OCI-LY7 (cell line): ENCODE results near the gene ST6GALNAC6. TPM values are rescaled to one million over a fixed set of nuclear protein-coding genes. Genes with fewer than 3 reads are reported as not detected.

ENCODE experiments used
- BruUV-seq: library from RNA; stranded (reverse); fragments of 400-500 nt; replicated peaks from 2 replicates; lab custom pipeline; 2021; lab: Mats Ljungman, UMichigan
- CTCF ChIA-PET: fragments of 300-600 bp; sonication (Branson Sonifier 250); formaldehyde crosslinking; loops from one replicate; lab custom pipeline; 2022; ENCODE audit warnings: antibody characterized with exemption; ENCODE audit not compliant: unreplicated experiment; lab: Charles Lee
- POLR2A ChIA-PET: fragments of 300-600 bp; sonication (Branson Sonifier 250); formaldehyde crosslinking; loops from one replicate; lab custom pipeline; 2022; ENCODE audit warnings: antibody characterized with exemption; lab: Charles Lee
- DNase-seq: peaks from one replicate; pipeline ENCODE4 v3.0.0-alpha.2; 2015; ENCODE audit warnings: low spot score
- H2AFZ ChIP-seq: fragments of 200-600 bp; sonication (generic), shearing (Covaris generic); 2 replicates; pipeline ENCODE4 v1.6.1; 2014; ENCODE audit warnings: mild to moderate bottlenecking, antibody characterized with exemption, low read length, moderate library complexity
- H3K27ac ChIP-seq: fragments of 200-600 bp; sonication (generic); 2 replicates; pipeline ENCODE4 v1.5.1; 2014; ENCODE audit warnings: mixed run types, low read depth, mild to moderate bottlenecking, moderate library complexity, low read length, inconsistent platforms; ENCODE audit not compliant: poor library complexity, severe bottlenecking
- H3K36me3 ChIP-seq: fragments of 200-600 bp; sonication (generic); 2 replicates; pipeline ENCODE4 v1.6.1; 2014; ENCODE audit warnings: mild to moderate bottlenecking, antibody characterized with exemption, low read length, moderate library complexity, mixed read lengths; ENCODE audit not compliant: insufficient read depth
- H3K4me1 ChIP-seq: fragments of 200-600 bp; sonication (generic); 2 replicates; pipeline ENCODE4 v1.5.1; 2014; ENCODE audit warnings: mild to moderate bottlenecking, low read length; ENCODE audit not compliant: insufficient read depth, poor library complexity, severe bottlenecking
- H3K4me2 ChIP-seq: fragments of 200-600 bp; sonication (generic); 2 replicates; pipeline ENCODE4 v1.6.1; 2014; ENCODE audit warnings: mild to moderate bottlenecking, low read length
- H3K4me3 ChIP-seq: fragments of 200-600 bp; sonication (generic); 2 replicates; pipeline ENCODE4 v1.5.1; 2014; ENCODE audit warnings: mild to moderate bottlenecking, low read depth, low read length; ENCODE audit not compliant: poor library complexity, severe bottlenecking
- H3K79me2 ChIP-seq: fragments of 200-600 bp; sonication (generic); 2 replicates; pipeline ENCODE4 v1.6.1; 2016; ENCODE audit warnings: low read depth, mild to moderate bottlenecking, low read length, moderate library complexity, mixed read lengths; ENCODE audit not compliant: insufficient read depth
- H3K9me2 ChIP-seq: fragments of 200-600 bp; sonication (generic); 2 replicates; pipeline ENCODE4 v1.6.1; 2016; ENCODE audit warnings: mild to moderate bottlenecking, low read length, mixed read lengths; ENCODE audit not compliant: insufficient read depth
- H3K9me3 ChIP-seq: fragments of 200-600 bp; sonication (generic); 2 replicates; pipeline ENCODE4 v1.6.1; 2014; ENCODE audit warnings: mild to moderate bottlenecking, mixed run types, low read length, mixed read lengths
- H4K20me1 ChIP-seq: fragments of 200-600 bp; sonication (generic); 2 replicates; pipeline ENCODE4 v1.6.1; 2014; ENCODE audit warnings: mild to moderate bottlenecking, antibody characterized with exemption, low read length, moderate library complexity, mixed read lengths; ENCODE audit not compliant: insufficient read depth
- EZH2phosphoT487 ChIP-seq: fragments of 200-600 bp; sonication (generic); IDR thresholded peaks from 2 replicates; pipeline ENCODE4 v1.6.1; 2018; ENCODE audit warnings: low read depth, borderline replicate concordance, mild to moderate bottlenecking, mixed run types, antibody characterized with exemption, low read length, moderate library complexity, mixed read lengths
- intact Hi-C: fragments of 100-400 bp; cut with micrococcal nuclease; formaldehyde crosslinking; loops from one replicate; pipeline ENCODE4 v1.10.0; 2022; ENCODE audit not compliant: unreplicated experiment
- total RNA-seq, 2 experiments: library from RNA; depleted of rRNA in 1 of 2; stranded (reverse); fragments of >200 nt in 1 of 2; shearing (Covaris generic) in 1 of 2; gene quantifications; 2 replicates each; pipeline ENCODE4 v1.2.3, GENCODE V29; 2014 to 2022
- TF ChIP-seq, protein P1 (sequence below): fragments of 200-600 bp; sonication (generic); conservative IDR thresholded peaks from 2 replicates; pipeline ENCODE4 v1.5.1; 2014; ENCODE audit warnings: mild to moderate bottlenecking, antibody characterized with exemption, low read length, moderate library complexity, mixed read lengths

ST6GALNAC6 gene
- total RNA-seq, 2 experiments from 2014 or later = 43.7 to 51.3 TPM

GRCh38 chr9:127874301-127875221 lies 24.8 kb downstream of the ST6GALNAC6 start:
- intact Hi-C loops = loop anchor here (5.0 to 10.0 kb wide), 2 partner anchors 52 to 370 kb away; no protein-coding TSS in a partner anchor
- no peak for DNase-seq
- Histone ChIP-seq H3K4me1 (peaks cover 11% of the 10 kb centered on the region), H3K9me2 (no peaks in the 10 kb centered on the region), H3K9me3 (no peaks in the 10 kb centered on the region), H3K79me2 (no peaks in the 10 kb centered on the region), H3K27ac (no peak overlapping the region), H3K4me3 (no peak overlapping the region), H2AFZ (no peak overlapping the region), H3K4me2 (no peak overlapping the region), H4K20me1 (no peaks in the 10 kb centered on the region), H3K36me3 (no peaks in the 10 kb centered on the region)
- no TSS peak for BruUV-seq
- TF ChIP-seq, protein P1, sequence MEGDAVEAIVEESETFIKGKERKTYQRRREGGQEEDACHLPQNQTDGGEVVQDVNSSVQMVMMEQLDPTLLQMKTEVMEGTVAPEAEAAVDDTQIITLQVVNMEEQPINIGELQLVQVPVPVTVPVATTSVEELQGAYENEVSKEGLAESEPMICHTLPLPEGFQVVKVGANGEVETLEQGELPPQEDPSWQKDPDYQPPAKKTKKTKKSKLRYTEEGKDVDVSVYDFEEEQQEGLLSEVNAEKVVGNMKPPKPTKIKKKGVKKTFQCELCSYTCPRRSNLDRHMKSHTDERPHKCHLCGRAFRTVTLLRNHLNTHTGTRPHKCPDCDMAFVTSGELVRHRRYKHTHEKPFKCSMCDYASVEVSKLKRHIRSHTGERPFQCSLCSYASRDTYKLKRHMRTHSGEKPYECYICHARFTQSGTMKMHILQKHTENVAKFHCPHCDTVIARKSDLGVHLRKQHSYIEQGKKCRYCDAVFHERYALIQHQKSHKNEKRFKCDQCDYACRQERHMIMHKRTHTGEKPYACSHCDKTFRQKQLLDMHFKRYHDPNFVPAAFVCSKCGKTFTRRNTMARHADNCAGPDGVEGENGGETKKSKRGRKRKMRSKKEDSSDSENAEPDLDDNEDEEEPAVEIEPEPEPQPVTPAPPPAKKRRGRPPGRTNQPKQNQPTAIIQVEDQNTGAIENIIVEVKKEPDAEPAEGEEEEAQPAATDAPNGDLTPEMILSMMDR = no peak
- no peak for TF ChIP-seq EZH2phosphoT487
- ChIA-PET CTCF (no interaction called here), POLR2A (interaction anchor here (0.7 kb wide), 1 partner anchor 103 kb away, joined by 3 read pairs; no protein-coding TSS in a partner anchor)

DNA sequence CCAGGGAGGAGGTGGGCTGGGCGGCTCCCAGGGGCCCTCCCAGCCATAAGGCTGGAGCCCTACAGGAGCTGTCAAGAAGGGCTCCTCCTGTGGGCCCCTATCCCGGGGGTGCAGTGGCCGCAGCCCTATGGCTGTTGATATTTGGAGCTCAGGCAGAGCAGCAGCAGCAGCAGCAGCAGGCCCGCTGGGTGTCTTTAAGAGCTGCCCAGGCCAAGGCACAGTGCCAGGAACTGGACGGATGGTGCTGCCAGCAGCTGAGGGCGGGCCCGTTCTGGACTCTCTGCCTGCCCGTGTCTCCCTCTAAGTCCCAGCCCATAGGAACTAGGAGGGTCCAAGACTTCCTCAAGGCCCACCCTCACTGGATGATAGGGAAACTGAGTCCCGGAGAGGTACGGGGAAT lies 25.5 kb downstream of the ST6GALNAC6 start:
- CTCF ChIA-PET = no interaction called here
- no peak for TF ChIP-seq EZH2phosphoT487
- TF ChIP-seq, protein P1 = no peak
- H3K27ac ChIP-seq = no peak overlapping the region
- no peaks in the 10 kb centered on the region for H3K9me3 ChIP-seq
- H3K36me3 ChIP-seq = no peaks in the 10 kb centered on the region
- H3K79me2 ChIP-seq = no peaks in the 10 kb centered on the region
- no peaks in the 10 kb centered on the region for H3K9me2 ChIP-seq
- H3K4me2 ChIP-seq = no peak overlapping the region
- no peak overlapping the region for H2AFZ ChIP-seq
- no peaks in the 10 kb centered on the region for H4K20me1 ChIP-seq
- intact Hi-C loops = loop anchor here (5.0 to 10.0 kb wide), 2 partner anchors 52 to 369 kb away; no protein-coding TSS in a partner anchor
- peaks cover 4% of the 10 kb centered on the region for H3K4me1 ChIP-seq
- BruUV-seq = no TSS peak
- POLR2A ChIA-PET = interaction anchor here (0.7 kb wide), 1 partner anchor 104 kb away, joined by 3 read pairs; no protein-coding TSS in a partner anchor
- no peak overlapping the region for H3K4me3 ChIP-seq
- no peak for DNase-seq

DNA sequence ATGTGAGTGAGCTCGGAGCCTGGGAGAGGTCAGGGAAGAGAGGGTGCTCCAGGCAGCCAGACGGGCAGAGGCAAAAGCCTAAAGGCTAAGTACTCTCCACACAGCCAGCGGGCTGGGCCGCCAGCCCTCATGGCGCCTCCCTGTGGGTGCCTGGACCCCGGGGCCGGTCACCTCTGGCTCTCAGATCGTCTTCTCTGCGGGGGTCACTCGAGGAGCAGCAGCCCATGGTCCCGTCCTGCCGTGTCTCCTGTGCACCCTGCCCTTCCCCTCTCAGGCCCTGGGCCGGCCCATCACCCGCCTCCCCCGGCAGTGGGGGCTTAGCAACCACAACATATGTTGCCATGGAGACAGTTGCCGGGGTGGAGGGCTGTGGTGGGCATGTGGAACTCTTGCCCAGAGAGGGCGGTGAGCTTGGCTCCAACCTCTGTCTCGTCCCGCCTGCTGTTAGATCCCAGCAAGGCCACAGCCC lies 26.1 kb downstream of the ST6GALNAC6 start:
- H3K4me2 ChIP-seq = no peak overlapping the region
- H3K9me2 ChIP-seq = no peaks in the 10 kb centered on the region
- H4K20me1 ChIP-seq = no peaks in the 10 kb centered on the region
- no peaks in the 10 kb centered on the region for H3K79me2 ChIP-seq
- H3K4me1 ChIP-seq = no peaks in the 10 kb centered on the region
- no peak for DNase-seq
- no TSS peak for BruUV-seq
- no peak overlapping the region for H2AFZ ChIP-seq
- H3K36me3 ChIP-seq = no peaks in the 10 kb centered on the region
- H3K27ac ChIP-seq = no peak overlapping the region
- no peak overlapping the region for H3K4me3 ChIP-seq
- H3K9me3 ChIP-seq = no peaks in the 10 kb centered on the region
- intact Hi-C loops = loop anchor here (5.0 to 10.0 kb wide), 2 partner anchors 51 to 368 kb away; no protein-coding TSS in a partner anchor
- ChIA-PET CTCF (no interaction called here), POLR2A (interaction anchor here (0.6 kb wide), 1 partner anchor 213 kb away, joined by 4 read pairs; no protein-coding TSS in a partner anchor)
- no peak for TF ChIP-seq EZH2phosphoT487
- TF ChIP-seq, protein P1 = no peak
